DMS79 (cell line): ENCODE results near the gene WDR13.
A peak's percentile ranks its signal among the peaks of the same experiment; 100 is the strongest.
"Not testable (repeated sequence)": the region's sequence is repeated elsewhere in the genome, so short reads cannot be mapped to it uniquely, and the experiment has no call there.

Experiments
- DNase-seq: peaks from one replicate; lab custom pipeline; 2025; lab: John Stamatoyannopoulos, UW

The WDR13 gene

DNA sequence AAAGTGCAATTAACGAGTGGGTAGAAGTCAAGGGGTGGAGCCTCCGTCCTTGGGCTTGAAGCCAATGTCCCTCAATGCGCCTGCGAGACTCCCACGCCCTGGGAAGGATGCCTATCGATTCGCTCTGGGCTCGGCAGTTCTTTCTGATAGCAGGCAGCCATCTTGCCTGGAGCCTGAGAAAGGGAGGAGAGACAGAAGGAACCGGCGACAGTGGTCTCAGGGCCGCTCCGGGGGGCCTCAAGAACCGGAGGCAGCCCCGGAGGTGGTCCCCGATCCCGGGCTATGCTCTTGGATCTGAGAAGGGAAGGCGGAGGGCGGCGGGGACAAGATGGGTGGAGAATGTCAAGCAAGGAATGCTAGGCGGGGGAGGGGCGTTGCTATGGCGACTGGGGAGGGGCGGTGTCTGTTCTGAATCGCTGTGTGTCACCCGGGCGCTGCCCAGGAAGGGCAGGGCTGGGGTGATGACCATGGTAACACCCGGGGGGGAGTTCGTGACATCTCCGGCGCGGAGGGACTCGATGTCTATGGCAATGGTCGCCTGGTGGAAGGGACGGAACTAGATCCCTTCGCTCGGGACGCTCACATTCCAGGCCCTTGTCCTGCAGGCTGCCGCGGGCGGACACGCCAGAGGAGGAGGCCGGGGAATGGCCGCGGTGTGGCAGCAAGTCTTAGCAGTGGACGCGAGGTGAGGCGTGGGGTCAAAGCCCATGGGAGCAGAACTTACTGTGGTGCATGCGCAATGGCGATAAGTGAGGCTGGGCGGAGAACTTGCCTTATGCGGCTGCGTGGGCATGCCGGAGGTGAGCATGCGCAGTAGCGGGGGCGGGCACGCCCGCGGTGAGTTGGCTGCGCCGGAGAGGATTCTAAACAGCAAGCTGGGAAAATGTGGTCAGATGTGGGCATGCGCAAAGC, at the start of gene WDR13:
TSS of gene WDR13 (plus strand) at position 140 of the 912 bp plus-strand sequence. CDS start at position 645, 505 bp downstream.
- peak; percentile 81 for DNase-seq

DNA sequence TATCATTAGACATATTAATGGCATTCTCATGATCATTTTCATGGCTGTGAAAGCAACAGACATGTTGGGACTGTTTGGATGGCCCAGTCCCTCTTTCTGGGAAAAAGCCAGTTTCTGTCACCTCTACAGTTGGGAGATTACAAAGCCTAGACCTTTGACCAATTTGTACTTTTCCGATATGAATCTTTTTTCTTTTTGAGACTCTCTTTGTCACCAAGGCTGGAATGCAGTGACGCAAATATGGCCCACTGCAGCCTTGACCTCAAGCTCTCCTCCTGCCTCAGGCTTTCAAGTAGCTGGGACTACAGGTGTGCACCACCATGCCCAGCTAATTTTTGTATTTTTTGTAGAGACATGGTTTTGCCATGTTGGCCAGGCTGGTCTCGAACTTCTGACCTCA, 48.4 kb upstream of the WDR13 start:
- DNase-seq = no peak

DNA sequence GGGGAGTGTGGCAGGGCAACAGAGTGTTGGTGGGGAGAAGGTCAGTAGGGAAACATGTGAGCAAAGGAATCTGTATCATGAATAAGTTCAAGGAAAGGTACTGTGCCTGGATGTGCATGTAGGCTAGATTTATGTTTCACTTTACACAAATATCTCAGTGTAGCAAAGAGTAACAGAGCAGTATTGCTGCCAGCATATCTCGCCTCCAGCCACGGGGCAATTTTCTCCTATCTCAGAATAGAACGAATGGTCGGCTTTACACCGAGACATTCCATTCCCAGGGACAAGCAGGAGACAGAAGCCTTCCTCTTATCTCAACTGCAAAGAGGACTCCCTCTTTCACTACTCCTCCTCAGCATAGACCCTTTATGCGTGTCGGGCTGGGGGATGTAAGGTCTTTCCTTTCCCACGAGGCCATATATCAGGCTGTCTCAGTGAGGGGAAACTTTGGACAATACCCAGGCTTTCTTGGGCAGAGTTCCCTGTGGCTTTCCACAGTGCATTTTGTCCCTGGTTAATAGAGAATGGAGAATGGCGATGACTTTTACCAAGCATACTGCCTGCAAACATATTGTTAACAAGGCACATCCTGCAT, 41.5 kb upstream of the WDR13 start:
- DNase-seq = not testable (repeated sequence)

DNA sequence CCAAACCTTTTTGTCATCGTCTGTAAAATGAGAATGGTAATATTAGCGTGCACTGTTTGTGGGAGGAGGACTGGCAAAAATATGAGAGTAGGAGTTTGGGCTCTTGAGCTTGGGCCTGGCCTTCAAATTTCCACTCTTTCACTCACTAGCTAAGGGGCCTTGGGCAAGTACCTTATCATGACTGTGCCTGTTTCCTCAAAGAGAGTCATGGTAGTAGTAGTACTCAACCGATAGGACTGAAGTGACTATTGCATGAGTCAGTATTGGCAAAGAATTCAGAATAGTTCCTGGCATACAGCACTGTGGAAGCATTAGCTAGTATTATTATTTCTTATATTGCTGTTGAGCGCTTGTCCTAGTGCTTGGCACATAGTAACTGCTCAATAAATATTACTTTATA, 39.0 kb upstream of the WDR13 start:
- no peak for DNase-seq

DNA sequence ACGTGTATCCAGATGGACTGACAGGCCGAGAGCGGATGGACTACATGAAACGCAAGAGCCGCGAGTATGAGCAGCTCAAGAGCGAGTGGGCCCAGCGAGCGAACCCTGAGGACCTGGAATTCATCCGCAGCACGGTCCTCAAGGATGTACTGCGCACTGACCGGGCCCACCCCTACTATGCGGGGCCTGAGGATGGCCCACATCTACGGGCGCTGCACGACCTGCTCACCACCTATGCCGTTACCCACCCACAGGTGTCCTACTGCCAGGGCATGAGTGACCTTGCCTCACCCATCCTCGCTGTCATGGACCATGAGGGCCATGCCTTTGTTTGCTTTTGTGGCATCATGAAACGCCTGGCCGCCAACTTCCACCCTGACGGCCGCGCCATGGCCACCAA, 37.7 kb upstream of the WDR13 start:
- DNase-seq = no peak

DNA sequence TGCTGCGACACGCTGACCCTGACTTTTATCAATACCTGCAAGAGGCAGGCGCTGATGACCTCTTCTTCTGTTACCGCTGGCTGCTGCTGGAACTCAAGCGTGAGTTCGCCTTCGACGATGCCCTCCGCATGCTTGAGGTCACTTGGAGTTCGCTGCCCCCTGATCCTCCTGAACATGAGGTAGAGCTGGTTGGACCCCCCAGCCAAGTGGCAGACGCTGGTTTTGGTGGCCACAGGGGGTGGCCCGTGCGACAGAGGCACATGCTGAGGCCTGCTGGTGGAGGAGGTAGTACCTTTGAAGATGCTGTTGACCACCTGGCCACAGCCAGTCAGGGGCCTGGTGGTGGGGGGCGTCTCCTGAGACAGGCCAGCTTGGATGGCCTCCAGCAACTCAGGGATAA, 37.2 kb upstream of the WDR13 start:
- no peak for DNase-seq

DNA sequence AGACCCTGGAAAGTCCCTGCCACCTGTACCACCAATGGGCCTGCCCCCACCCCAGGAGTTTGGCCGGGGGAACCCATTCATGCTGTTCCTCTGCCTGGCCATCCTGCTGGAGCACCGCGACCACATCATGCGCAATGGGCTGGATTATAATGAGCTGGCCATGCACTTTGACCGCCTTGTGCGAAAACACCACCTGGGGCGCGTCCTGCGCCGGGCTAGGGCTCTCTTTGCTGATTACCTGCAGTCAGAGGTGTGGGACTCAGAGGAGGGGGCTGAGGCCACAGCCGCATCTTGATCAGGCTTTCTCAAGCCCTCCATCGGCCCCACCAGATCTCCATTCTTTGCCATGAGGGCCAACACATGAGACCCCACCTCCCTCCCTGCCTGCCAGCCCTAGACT, 36.6 kb upstream of the WDR13 start:
- DNase-seq = no peak

DNA sequence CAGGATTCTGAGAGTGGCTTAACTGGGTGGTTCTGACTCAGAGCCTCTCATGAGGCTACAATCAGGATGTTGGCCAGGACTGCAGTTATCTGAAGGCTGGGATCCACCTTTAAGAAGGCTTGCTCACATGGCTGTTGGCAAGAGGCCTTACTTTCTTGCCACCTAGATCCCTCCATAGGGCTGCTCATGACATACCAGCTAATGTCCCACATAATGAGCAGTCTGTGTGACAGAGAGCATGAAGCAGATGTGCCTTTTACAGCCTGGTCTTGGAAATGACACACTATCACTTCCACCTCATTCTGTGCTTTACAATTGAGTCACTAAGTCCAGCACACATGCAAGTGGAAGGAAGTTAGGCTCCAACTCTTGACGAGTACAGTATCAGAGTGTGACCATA, 27.3 kb upstream of the WDR13 start:
- no peak for DNase-seq

DNA sequence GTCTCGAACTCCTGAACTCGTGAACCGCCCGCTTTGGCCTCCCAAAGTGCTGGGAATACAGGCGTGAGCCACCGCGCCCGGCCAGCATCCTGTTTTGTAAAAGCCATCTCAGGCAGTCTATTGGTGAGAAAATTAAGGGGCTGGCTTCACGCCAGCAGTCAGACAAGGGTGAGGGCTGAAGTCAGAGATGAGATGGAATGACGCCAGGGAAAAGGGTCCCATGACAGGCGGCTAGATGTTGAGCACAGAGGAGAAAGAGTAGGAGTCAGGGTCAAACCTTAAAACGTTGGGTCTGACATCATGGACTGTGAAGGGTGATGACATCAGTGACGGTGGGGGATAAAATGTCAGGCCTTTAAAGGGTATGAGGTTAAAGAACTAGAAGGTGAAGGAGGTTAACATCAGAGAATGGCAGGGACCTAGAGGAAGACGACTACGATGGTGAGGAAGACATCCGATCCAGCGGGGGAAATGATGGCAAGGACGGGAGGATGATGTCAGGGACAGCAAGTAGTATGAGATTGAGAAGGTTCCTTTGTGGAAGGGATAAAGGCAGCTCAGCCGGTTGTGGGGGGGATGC, 23.5 kb upstream of the WDR13 start:
- DNase-seq = peak; percentile 67

DNA sequence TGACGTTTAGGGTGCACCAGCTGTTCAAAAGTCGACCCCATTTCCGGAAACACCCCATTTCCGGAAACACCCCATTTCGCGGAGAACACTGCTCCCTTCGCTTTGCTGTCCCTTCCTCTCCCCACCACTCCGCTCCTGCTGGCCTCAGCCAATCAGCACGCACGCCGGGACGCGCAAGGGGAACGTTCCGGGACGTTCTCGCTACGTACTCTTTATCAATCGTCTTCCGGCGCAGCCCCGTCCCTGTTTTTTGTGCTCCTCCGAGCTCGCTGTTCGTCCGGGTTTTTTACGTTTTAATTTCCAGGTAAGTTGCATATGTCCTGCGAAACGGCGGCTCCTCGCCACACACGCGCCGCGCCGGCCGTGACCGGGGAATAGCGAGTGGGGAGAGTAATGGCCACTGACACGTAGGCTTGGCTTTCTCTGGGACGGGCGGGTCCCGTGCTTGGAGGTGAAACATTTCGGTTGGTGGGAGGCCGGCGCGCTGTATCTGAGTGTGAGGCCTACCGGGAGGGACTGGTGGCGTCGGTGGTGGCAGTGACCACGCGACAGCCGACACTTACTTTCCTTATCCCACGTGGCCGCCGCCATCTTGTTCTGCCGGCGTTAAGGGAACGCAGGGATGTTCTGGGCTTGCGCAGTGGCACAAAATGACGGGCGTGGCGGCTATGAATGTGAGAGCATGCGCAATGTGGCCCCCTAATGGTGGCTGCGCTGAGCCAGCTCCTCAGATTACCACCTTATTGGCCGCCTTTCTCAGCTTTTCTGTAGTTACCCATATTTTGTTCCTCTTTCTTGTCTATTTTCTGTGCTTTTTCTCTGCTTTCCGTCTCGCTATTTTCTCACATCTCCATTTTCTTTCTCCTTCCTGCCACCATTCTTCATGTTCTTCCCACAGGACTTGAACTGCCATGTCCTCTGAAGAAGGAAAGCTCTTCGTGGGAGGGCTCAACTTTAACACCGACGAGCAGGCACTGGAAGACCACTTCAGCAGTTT, 22.7 kb upstream of the WDR13 start, which contains the start of gene RBM3:
TSS of gene RBM3 (plus strand) at position 215 of the 997 bp plus-strand sequence. CDS start at position 912, 697 bp downstream.
- peak; percentile 81 for DNase-seq

DNA sequence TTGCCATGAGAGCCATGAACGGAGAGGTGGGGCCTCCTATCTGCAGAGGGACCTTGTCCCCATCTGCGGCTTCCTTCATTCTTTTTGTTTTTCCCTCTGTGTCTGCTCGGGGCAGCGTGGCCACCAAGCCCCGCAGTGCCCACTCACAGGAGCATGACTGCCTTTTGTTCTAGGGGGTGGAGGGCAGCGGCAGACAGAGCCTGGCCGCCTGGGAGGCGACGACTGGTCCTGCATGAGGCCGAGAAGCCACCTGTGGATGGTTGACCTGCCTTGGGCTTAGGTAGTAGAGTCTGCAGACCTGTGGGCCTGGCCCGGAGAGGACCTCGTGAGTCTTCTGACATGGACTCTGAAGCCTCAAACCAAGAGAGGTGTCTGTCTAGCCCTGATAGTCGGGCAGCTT, 21.6 kb upstream of the WDR13 start:
- no peak for DNase-seq

DNA sequence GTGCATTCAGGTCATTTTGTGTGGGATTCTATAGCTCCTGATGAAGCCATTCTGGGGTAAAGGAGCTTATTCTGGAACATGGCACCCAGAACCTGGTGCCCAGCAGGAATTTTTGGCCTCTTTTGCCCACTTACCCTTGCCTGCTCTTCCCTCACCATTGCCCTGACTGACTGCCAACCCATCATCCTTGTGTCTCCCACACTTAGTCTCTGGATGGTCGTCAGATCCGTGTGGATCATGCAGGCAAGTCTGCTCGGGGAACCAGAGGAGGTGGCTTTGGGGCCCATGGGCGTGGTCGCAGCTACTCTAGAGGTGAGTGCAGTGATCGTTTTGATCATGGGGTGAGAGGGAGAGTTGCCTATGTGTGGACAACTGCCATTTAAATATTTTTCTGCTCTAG, 21.2 kb upstream of the WDR13 start:
- no peak for DNase-seq

DNA sequence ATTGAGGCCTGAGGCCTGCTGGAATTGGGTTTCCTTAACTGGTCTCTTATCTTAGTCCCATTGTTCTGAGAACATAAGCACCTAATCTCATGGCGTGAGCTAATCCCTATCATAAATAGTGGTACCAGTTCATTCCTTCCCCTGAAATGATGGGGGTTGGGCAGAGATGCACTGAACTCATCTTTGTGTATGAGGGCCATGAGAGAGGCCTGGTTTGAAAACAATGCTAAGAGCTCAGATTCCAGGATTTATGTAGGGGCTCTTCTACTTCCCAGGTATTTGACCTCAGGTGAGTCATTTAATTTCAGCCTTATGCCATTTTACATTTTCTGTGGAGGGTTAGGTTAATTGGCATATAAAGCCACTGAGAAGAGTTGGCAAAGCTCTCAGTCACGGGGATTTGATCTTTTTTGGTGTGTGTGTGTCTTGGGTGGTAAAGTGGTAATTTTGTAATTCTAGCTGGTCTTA, 18.6 kb upstream of the WDR13 start:
- DNase-seq = no peak

DNA sequence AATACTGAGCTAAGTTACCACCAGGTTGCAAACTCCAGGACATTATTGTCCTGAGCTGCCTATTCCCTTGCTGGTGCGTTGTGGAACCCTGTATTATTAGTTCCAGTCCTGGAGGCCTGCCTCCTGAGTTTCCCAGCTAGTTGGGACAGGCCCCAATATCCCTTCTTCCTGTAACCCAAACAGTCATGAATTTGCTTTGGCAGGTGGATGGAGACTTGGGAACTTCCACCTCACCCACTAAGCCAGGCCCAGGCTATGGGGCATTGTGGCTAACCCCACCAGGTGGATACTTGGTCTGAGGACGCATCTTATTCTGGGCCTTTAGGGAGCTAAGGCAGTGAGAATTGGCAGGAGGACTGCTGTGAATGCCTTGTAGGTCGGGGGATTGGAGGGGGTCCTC, 18.0 kb upstream of the WDR13 start:
- no peak for DNase-seq

DNA sequence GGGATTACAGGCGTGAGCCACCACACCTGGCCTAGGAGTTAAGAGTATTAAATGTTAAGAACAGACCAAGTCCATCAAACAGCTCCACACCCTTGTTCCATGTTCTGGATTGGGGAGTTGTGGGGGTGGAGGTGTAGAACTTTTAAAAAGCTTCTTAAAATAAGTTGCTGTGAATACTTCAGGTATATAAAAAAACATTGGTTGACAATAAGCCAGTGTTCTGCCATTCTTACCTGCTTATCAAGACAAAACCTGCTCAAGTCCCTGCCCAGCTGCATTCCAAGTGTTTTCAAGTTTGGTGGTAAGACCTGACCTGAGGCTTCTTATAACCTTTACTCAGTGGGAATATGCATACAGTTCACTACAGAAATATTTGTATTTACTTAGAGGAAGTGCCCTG, 16.6 kb upstream of the WDR13 start:
- no peak for DNase-seq

DNA sequence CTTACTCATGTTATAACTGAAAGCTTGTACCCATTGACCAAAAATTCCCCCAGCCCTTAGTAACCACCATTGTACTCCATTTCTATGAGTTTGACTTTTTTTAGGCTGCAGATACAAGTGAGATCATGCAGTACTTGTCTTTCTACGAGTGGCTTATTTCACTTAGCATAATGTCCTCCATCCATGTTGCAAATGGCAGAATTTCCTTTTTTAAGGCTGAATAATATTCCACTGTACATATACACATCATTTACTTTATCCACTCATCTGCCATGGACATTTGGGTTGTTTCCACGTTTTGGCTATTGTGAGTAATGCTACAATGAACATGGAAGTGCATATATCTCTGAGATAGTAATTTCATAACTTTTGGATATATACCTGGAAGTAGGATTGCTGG, 12.6 kb upstream of the WDR13 start:
- DNase-seq = no peak

DNA sequence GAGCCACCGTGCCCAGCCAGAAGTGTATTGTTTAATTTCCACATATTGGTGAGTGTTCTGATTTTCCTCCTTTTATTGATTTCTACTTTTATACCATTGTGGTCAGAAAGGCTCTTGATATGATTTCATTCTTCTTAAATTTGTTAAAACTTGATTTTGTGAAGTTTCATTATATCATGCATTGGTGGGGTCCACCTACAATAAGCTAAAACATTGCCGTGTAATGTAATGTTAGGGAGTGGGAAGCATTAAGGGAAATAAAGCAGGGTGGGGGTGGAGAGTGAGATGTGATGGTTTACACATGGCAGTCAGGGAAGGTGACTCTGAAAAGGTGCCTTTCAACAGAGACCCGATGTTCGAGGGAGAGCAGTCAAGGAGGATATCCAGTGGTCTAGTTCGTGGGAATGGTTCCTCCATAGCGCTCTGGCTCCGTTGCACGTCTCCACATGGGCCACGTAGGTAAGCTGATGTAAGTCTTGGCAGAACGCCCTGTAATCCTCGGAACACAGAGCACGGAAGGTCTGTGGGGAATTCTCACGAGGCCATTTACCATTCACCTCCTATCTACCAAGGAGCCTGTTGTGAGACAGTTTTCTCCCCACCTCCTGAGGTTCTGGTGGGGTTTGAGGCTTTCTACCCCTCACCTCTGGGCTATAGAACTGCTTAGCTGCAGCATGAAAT, 7.7 kb upstream of the WDR13 start:
- peak; percentile 32 for DNase-seq

DNA sequence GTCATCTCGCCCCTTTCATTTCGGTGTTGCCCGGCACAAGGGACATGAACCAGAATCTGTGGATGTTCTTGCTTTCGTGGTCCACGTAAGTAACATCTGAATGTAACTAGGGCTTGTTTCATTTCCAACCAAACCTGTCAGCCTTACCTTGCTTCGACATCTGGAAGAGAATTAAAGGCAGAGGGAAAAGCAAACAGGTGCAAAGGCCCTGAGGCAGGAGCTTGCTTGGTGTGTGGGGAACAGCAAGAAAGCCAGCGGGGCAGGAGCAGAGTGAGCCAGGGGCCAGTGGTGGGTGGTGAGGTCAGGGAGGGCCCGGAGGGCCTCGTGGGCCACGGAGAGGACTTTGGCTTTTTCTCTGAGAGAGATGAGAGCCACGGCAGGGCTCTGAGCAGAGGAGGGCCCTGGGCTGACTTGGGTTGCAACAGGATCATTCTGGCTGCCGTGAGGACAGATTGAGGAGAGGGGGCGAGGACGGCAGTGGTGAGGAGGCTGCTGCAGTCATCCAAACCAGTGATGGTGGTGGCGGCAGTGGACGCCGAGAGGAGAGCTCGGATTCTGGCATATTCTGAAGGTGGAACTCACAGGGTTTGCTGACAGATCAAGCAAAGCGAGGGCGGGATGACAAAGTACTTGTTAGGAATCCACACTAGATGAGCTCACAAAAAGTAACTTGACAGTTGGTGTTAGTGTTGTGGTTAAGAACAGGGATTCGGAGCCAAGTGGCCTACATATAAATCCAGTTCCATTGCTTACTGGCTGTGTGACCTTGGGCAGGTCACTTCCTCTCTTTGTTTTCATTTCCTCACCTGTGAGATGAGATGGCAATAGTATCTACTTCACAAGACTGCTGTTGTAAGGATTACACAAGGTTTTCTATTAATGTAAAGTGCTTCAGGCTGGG, 6.8 kb upstream of the WDR13 start:
- DNase-seq = no peak

DNA sequence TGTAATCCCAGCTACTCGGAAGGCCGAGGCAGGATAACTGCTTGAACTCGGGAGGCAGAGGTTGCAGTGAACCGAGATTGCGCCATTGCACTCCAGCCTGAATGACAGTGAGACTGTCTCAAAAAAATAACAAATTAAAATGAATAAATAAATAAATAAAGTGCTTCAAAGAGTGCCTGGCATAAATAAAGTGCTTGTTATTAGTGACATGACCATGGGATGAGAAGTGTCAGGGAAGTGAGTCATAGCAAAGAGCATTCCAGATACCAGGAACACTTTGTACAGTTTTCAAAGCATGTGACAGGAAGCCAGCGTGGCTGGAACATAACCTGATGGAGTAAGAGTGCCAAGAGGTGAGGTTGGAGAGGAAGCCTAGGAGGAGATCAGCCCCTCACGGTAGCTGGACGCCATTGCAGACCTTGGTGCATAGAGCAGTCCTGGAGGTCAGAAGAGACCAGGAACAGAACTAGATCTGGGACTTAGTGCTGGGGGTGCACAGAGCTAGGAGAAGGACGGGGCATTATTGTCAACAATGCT, 6.0 kb upstream of the WDR13 start:
- DNase-seq = no peak

DNA sequence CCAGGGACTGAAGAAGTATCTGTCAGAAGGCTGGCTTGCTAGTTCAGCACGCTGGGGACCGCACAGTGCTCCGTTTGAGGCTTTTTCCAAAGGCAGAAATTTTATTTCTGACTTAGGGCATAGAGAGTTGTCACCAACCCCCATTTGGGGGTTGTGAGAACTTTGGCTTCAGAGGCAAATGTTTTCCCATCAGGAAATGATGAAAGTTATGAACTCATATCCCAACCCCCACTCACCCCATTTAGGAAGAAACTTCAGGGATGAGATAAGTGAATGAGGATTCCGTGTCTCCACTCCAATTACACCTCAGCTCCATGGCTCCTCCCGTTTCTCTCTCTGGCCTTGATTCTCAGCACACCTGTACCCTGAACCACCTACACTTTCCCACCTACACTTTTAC, 4.3 kb upstream of the WDR13 start:
- no peak for DNase-seq
